Karpas-422 (cell line): ENCODE data around the gene ZNF598. TPM values are rescaled to one million over a fixed set of nuclear protein-coding genes. Genes with fewer than 3 reads are reported as not detected.

ENCODE experiments used
- DNase-seq: peaks from one replicate; pipeline ENCODE4 v3.0.0-alpha.2; 2015
- H2AFZ ChIP-seq: fragments of 200-600 bp; sonication (generic); 2 replicates; pipeline ENCODE4 v1.6.1; 2014; ENCODE audit warnings: antibody characterized with exemption, low read length, mixed read lengths
- H3K27ac ChIP-seq: fragments of 200-600 bp; sonication (generic); 2 replicates; pipeline ENCODE4 v1.5.1; 2014; ENCODE audit warnings: mild to moderate bottlenecking, low read length, moderate library complexity
- H3K27me3 ChIP-seq: fragments of 200-600 bp; sonication (generic); 2 replicates; pipeline ENCODE4 v1.6.1; 2014; ENCODE audit warnings: low read length, mixed read lengths
- H3K36me3 ChIP-seq: fragments of 200-600 bp; sonication (generic); 2 replicates; pipeline ENCODE4 v1.6.1; 2014; ENCODE audit warnings: low read length, mixed read lengths; ENCODE audit not compliant: insufficient read depth
- H3K4me1 ChIP-seq: fragments of 200-600 bp; sonication (generic); 2 replicates; pipeline ENCODE4 v1.6.1; 2014; ENCODE audit warnings: mild to moderate bottlenecking, low read length, mixed read lengths
- H3K4me2 ChIP-seq: fragments of 200-600 bp; sonication (generic); 2 replicates; pipeline ENCODE4 v1.6.1; 2014; ENCODE audit warnings: low read length, low read depth, mild to moderate bottlenecking; ENCODE audit not compliant: poor library complexity, severe bottlenecking
- H3K4me3 ChIP-seq: fragments of 200-600 bp; sonication (generic); 2 replicates; pipeline ENCODE4 v1.5.1; 2014; ENCODE audit warnings: mild to moderate bottlenecking, antibody characterized with exemption, low read length, mixed read lengths
- H3K79me2 ChIP-seq: fragments of 200-600 bp; sonication (generic); 2 replicates; pipeline ENCODE4 v1.6.1; 2014; ENCODE audit warnings: mild to moderate bottlenecking, low read length, mixed read lengths
- H3K9ac ChIP-seq: fragments of 200-600 bp; sonication (generic); 2 replicates; pipeline ENCODE4 v1.6.0; 2014; ENCODE audit warnings: low read length
- H3K9me2 ChIP-seq: fragments of 200-600 bp; sonication (generic), shearing (Covaris generic); replicated peaks from 2 replicates; pipeline ENCODE4 v1.6.0; 2014; ENCODE audit warnings: mild to moderate bottlenecking, low read length, moderate library complexity; ENCODE audit not compliant: insufficient read depth
- H3K9me3 ChIP-seq: fragments of 300-700, 200-600 bp; sonication (generic); 2 replicates; pipeline ENCODE4 v1.6.1; 2014; ENCODE audit warnings: low read length, mixed read lengths
- H4K20me1 ChIP-seq: fragments of 200-600 bp; sonication (generic); 2 replicates; pipeline ENCODE4 v1.6.1; 2014; ENCODE audit warnings: mild to moderate bottlenecking, antibody characterized with exemption, low read length, low read depth; ENCODE audit not compliant: insufficient read depth
- total RNA-seq: library from RNA; depleted of rRNA; stranded (reverse); fragments of >200 nt; shearing (Covaris generic); gene quantifications from 2 replicates; pipeline ENCODE4 v1.2.3, GENCODE V29; 2014; ENCODE audit warnings: low replicate concordance

ZNF598 gene
- total RNA-seq, 1 experiment from 2014 or later = 12.6 TPM

DNA sequence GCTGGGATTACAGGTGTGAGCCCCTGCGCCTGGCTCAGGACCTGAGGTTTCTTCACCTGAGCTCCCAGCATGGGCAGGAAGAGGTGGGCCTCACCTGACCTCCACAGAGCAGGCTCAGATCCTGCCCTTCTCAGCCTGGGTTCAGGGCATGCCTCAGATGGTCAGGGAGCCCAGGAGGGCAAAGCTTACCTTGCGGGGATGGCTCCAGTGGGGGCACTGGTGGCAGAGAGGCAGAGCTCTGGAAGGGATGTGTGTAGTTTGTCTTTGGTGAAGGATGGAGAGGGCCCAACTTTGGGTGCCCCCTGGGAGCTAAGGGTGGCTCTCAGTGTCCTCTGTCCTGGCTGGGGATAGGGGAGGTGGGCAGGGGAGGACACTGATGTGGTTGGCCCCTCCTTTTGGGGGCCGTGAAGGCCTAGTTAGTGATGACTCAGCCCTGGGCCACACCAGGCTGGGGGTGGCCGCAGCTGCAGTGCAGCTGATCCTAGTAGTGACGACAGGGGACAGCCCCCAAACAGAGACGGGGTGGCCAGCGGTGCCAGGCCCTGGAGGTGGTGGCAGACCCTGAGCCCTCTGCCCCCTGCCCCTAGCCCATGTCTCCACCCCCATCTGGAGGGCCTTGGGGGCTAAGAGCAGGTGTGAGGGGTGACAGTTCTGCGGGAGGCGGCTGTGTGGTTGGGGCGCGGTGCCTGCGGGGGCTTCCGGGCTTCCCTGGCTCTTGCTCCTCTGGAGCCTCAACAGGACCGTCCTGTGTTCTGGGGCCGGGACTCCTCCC, 22.9 kb upstream of the ZNF598 start:
- DNase-seq = no peak
- no peaks in the 10 kb centered on the region for H4K20me1 ChIP-seq
- H2AFZ ChIP-seq = no peak overlapping the region
- no peak overlapping the region for H3K27ac ChIP-seq
- H3K36me3 ChIP-seq = no peaks in the 10 kb centered on the region
- H3K4me2 ChIP-seq = no peak overlapping the region
- H3K9ac ChIP-seq = no peak overlapping the region
- H3K4me1 ChIP-seq = no peaks in the 10 kb centered on the region
- H3K79me2 ChIP-seq = no peaks in the 10 kb centered on the region
- H3K9me2 ChIP-seq = no peaks in the 10 kb centered on the region
- no peak overlapping the region for H3K4me3 ChIP-seq
- no peaks in the 10 kb centered on the region for H3K9me3 ChIP-seq
- no peaks in the 10 kb centered on the region for H3K27me3 ChIP-seq

DNA sequence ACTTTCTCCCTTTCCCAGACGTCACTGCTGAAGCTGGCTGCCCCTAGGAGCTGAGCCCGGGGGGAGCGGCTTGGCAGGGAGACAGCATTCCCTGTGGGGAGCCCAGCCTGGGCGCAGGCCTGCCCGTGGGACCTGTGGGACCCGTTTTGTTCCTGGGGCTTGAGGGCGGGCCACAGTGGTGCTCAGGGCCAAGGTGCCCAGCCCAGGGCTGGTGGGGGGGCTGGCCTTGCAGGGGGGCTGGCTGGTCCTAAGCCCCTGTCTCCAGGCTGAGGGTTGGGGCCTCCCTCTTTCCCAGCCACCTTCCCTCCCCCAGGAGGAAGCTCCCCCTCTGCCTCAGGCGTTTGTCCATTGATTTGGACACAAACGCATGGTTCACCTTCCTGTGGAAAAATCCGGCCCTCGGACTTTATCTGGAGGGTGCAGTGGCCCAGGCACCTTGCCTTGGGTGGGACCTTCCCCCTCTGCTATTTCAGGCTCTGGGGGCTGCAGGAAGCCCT, 21.5 kb upstream of the ZNF598 start:
- DNase-seq = no peak
- Histone ChIP-seq H3K9me2 (no peaks in the 10 kb centered on the region), H3K9me3 (no peaks in the 10 kb centered on the region), H3K79me2 (no peaks in the 10 kb centered on the region), H3K36me3 (no peaks in the 10 kb centered on the region), H3K27me3 (no peaks in the 10 kb centered on the region), H3K4me1 (no peaks in the 10 kb centered on the region), H2AFZ (no peak overlapping the region), H3K4me2 (no peak overlapping the region), H3K9ac (no peak overlapping the region), H3K4me3 (no peak overlapping the region), H4K20me1 (no peaks in the 10 kb centered on the region), H3K27ac (no peak overlapping the region)

DNA sequence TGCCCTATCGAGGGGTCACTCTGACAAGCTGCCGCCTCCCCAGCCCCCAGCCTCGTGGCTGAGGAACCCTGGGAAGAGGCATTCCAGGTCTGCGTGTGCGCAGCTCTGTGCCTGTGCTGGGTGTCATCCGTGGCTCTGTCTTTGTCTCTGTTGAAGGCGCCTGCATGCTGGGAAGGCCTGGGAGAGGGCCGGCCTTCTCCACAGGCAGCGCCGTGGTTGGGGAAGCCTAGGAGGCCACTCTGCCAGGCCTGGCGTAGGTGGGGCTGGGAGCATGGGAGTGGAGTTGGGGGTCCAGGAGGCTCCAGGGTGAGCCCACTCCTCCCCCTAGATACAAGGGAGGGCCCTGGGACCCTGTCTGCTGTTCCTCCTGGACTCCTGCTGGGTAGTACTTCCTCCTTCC, 20.4 kb upstream of the ZNF598 start:
- no peaks in the 10 kb centered on the region for H4K20me1 ChIP-seq
- no peak overlapping the region for H3K9ac ChIP-seq
- no peaks in the 10 kb centered on the region for H3K36me3 ChIP-seq
- H3K27ac ChIP-seq = no peak overlapping the region
- H3K4me1 ChIP-seq = no peaks in the 10 kb centered on the region
- H3K9me2 ChIP-seq = no peaks in the 10 kb centered on the region
- no peak for DNase-seq
- no peak overlapping the region for H3K4me3 ChIP-seq
- no peaks in the 10 kb centered on the region for H3K9me3 ChIP-seq
- H2AFZ ChIP-seq = no peak overlapping the region
- no peak overlapping the region for H3K4me2 ChIP-seq
- H3K27me3 ChIP-seq = no peaks in the 10 kb centered on the region
- H3K79me2 ChIP-seq = no peaks in the 10 kb centered on the region

DNA sequence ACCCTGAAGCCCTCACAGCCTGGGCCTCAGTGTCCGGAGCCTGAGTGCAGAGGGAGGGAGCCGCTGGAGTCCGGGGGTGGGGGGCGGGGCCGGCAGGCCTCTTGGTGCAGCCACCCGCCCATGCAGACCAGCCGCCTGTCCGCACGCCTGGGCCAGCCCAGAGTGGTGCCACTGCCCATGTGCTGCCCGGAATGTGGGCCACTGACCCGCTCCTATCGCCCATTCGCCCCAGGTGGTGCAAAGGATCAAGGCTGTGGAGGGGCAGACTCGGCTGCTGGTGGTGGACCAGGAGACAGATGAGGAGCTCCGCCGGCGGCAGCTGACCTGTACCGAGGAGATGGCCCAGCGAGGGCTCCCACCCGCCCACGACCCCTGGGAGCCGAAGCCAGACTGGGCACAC, 19.7 kb upstream of the ZNF598 start:
- Histone ChIP-seq H2AFZ (no peak overlapping the region), H3K4me1 (no peaks in the 10 kb centered on the region), H3K9me3 (no peaks in the 10 kb centered on the region), H3K36me3 (no peaks in the 10 kb centered on the region), H3K27me3 (no peaks in the 10 kb centered on the region), H3K9ac (no peak overlapping the region), H3K4me3 (no peak overlapping the region), H3K79me2 (no peaks in the 10 kb centered on the region), H4K20me1 (no peaks in the 10 kb centered on the region), H3K9me2 (no peaks in the 10 kb centered on the region), H3K4me2 (no peak overlapping the region), H3K27ac (no peak overlapping the region)
- no peak for DNase-seq

DNA sequence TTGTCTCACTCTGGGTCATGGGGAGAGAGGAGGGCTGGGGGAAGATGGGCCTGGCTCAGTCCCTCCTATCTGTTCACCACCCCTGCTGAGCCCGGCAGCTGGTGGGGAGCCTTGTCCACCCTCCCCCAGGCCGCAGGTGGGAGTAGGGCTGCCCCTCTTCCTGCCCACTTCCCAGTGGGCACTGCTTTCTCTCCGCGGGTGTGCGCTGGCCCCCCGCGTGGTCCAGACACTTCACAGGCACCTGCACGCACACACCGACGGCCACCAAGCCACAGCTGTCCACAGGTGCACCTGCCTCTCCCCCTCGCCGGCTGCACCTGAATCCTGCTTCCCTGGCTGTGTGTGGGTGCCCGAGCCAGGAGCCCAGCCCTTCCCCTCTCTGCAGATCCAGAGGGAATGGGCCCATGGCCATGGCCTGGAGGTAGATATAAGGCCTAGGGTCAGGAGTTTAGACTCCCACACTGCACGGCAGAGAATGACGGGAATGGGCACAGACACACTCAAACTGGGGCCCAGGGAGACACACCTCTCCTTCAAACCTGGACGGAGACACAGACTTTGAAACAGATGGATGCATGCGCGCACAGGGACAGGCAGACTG, 19.1 kb upstream of the ZNF598 start:
- no peak overlapping the region for H3K9ac ChIP-seq
- no peak for DNase-seq

DNA sequence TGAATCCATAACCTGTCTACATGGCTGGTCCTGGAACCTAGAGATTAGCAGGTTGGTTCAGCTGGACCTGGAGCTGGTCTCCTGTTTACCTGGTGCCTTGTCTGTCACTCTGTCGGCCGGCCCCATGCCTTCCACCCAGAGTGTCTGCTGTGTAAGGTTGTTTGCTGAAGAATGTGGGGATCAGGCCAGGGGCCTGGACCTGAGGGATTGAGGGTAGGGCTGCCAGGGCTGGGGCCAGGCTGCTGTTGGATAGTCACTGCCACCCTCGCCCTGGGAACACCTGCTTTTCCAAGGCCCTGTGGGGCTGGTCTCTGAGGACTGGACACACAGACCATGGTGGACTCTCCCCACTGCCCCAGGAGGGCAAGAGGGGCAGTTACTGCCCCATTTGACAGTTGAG, 18.5 kb upstream of the ZNF598 start:
- no peak overlapping the region for H3K4me3 ChIP-seq
- H3K79me2 ChIP-seq = no peaks in the 10 kb centered on the region
- H3K9me2 ChIP-seq = no peaks in the 10 kb centered on the region
- H4K20me1 ChIP-seq = no peaks in the 10 kb centered on the region
- no peak overlapping the region for H3K9ac ChIP-seq
- DNase-seq = no peak
- no peak overlapping the region for H3K27ac ChIP-seq
- H3K9me3 ChIP-seq = no peaks in the 10 kb centered on the region
- H3K4me2 ChIP-seq = no peak overlapping the region
- no peaks in the 10 kb centered on the region for H3K36me3 ChIP-seq
- H3K4me1 ChIP-seq = peaks cover 4% of the 10 kb centered on the region; the same call in 1 of the 2 replicates
- H3K27me3 ChIP-seq = no peaks in the 10 kb centered on the region
- H2AFZ ChIP-seq = no peak overlapping the region

More for the DNA sequence above, 19.1 kb upstream of the ZNF598 start:
- Histone ChIP-seq H3K27me3 (no peaks in the 10 kb centered on the region), H3K27ac (no peak overlapping the region), H3K9me3 (no peaks in the 10 kb centered on the region), H3K4me2 (no peak overlapping the region), H3K4me1 (no peaks in the 10 kb centered on the region), H2AFZ (no peak overlapping the region), H4K20me1 (no peaks in the 10 kb centered on the region), H3K9me2 (no peaks in the 10 kb centered on the region), H3K36me3 (no peaks in the 10 kb centered on the region), H3K79me2 (no peaks in the 10 kb centered on the region), H3K4me3 (no peak overlapping the region)

DNA sequence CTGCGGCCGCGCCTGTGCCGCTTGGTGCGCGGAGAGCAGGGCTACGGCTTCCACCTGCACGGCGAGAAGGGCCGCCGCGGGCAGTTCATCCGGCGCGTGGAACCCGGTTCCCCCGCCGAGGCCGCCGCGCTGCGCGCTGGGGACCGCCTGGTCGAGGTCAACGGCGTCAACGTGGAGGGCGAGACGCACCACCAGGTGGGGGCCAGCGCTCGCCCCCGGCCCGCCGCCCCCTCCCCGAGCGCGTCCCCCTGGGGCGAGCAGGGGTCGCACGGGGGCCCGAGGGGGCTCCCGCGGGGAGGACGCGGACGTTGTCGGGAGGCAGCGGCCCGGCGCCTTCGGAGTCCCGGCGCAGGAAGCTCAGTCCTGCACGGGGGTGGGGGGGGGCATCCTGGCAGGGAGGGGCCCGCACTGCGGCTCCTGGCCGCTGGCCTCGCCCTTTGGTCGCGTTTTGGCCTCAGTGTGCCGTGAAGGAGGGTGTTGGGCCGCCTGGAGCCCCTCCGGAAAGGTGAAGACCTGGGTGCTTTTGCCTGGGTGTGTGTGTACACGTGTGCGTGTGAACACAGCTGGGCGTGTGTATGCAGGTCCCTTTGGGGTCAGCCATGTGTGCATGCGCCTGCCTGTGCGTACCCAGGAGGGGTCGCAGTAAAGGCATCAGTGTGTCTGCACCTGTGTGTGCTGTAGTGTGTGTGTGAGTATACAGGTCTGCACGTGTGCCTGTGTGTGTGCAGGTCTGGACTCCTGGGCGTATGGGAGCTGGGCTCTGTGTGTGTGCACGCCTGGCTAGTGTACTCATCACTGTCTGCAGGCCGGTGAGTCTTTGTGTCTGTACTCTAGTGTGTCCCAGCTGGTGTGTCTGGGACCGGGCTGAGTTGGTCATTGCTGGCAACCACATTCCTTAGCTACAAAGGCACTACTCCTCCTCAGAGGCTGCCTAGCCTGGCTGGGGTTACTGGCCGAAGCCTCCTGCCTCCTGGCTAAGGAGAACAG, 17.7 kb upstream of the ZNF598 start:
- Histone ChIP-seq H2AFZ (no peak overlapping the region), H3K4me1 (peaks cover 7% of the 10 kb centered on the region), H3K36me3 (no peaks in the 10 kb centered on the region), H3K9me3 (no peaks in the 10 kb centered on the region), H3K4me2 (no peak overlapping the region), H3K9me2 (no peaks in the 10 kb centered on the region), H3K9ac (no peak overlapping the region), H3K4me3 (no peak overlapping the region), H3K27me3 (no peaks in the 10 kb centered on the region), H3K27ac (no peak overlapping the region), H4K20me1 (no peaks in the 10 kb centered on the region), H3K79me2 (no peaks in the 10 kb centered on the region)
- no peak for DNase-seq
